Astrocyte of the cerebellum (primary cell): ENCODE measurements around the gene KRTAP10-3.

Source experiments
- DNase-seq: peaks from one replicate; pipeline ENCODE4 v3.0.0-alpha.2; 2011; ENCODE audit warnings: low read depth
- H3K4me3 ChIP-seq: 2 replicates; pipeline ENCODE4 v1.5.1; 2011; ENCODE audit warnings: mild to moderate bottlenecking, low read depth, low read length, moderate library complexity
- CTCF ChIP-seq: IDR thresholded peaks from 2 replicates; pipeline ENCODE4 v1.5.1; 2012; ENCODE audit warnings: low read length, low read depth, moderate library complexity, mild to moderate bottlenecking; ENCODE audit errors: missing control alignments
- in situ Hi-C: cut with HindIII; loops from 2 replicates; pipeline ENCODE4 v1.10.0; 2017; ENCODE audit warnings: low sequenced_read_pairs

KRTAP10-3 gene

GRCh38 chr21:44521928-44522752, 36.5 kb downstream of the KRTAP10-3 start:
- in situ Hi-C loops: no loop called here
- no peak for DNase-seq
- H3K4me3 ChIP-seq: no peak overlapping the region
- no peak for TF ChIP-seq CTCF

DNA sequence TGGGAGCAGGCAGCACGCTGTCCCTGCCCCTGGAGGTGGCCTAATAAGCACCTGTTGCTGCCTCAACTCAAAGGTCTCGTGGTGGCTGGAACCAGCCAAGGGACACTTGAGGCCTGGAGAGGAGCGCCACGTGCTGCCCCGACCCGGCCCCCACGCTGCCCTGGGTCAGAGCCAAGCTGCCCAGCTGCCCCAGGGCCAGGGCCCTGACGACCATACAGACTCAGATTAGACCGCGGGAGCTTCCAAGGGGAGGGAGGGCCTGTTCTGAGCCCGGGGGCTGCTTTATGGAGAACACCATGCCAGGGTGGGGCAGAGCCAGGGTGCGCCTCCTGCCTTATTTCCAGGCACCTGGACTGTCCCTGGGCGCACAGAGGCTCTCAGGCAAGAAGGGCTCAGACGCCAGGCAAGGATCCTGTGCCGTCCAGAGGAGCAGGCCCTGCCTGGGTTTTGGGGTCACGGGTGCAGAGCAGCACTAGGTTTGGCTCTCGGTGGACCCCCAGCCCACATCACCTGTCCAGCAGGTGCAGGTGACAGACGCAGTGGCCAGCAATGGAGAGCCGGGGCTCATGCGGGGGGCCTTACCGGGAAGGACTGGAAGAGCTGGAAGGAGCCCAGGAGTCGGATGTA, 37.2 kb downstream of the KRTAP10-3 start:
- in situ Hi-C loops: no loop called here
- no peak for TF ChIP-seq CTCF
- no peak overlapping the region for H3K4me3 ChIP-seq
- no peak for DNase-seq

GRCh38 chr21:44520326-44521300, 38.0 kb downstream of the KRTAP10-3 start:
- no peak for TF ChIP-seq CTCF

DNA sequence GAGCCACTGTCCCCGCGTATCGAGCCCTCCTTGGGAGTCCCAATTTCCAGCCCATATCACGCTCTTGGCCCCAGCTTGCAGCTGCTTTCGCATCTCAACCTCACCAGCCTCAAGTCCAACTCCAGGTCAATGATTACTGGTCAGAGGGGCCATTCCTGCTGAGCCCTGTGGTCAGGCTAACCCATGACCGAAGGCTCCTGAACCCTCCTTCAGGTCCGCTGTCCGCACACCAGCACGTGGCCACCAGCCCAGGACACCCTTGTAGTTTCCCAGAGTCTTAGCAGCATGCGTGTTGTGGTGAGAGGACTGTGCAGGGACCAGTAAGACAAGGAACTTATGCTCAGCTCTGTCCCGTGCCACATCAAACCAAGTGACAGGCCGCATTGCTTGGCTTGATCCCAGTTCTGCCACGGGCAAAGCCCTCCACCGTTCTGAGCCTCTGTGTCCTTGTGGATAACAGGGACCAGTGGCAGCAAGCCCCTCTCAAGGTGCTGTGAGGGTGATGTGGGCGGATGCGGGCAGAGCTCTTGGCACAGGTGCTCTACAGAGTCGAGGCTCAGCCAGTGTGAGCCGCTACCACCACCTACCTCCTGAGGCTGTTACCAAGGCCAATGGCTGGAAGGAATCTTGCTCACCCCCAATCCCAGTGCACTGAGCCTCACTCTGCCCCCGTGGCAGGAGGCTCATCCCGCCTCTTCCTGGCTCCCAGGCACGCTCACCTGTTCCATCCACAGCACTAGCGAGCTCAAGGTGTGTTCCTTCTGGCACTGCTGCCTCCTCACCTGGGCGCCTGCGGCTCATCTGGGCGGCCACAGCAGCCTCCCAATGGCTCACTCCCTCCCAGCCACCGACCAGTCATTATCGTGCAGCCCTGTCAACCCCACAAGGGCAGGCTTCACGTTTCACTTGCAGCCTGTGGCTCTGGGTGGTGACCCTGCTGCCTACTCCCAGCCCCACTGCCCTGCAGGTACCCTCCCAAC, 39.0 kb downstream of the KRTAP10-3 start:
- TF ChIP-seq CTCF: no peak
- no peak overlapping the region for H3K4me3 ChIP-seq
- in situ Hi-C loops: no loop called here
- no peak for DNase-seq

More at GRCh38 chr21:44520326-44521300, 38.0 kb downstream of the KRTAP10-3 start:
- H3K4me3 ChIP-seq: no peak overlapping the region
- DNase-seq: no peak
- in situ Hi-C loops: no loop called here

DNA sequence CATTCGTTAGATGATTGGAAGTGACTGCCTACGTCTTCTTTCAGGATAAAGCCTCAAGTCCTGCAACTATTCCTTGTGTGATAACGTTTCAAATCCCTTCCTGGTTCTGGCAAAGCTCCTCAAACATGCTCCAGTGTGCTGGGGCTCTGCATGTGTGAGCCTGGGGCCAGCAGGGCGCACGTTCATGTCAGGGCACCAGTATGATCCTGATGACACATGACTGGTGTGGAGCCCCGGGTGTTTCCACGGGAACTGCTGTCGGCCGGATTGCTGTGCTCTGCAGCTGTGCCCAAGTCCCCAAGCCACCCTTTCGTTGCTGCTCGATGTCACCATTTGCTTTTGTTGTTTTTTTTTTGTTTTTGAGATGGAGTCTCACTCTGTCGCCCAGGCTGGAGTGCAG, 39.9 kb downstream of the KRTAP10-3 start:
- TF ChIP-seq CTCF: no peak
- in situ Hi-C loops: no loop called here

More for the DNA sequence above, 39.9 kb downstream of the KRTAP10-3 start:
- DNase-seq: no peak
- H3K4me3 ChIP-seq: no peak overlapping the region
